ENCODE measurements around the gene WNT3A.

WNT3A gene

GRCh38 chr1:228033376-228033775 lies 26.6 kb downstream of the WNT3A start:
- no peak for DNase-seq

- no peak for DNase-seq
Observed at GRCh38 chr1:228034954-228035837, 28.4 kb downstream of the WNT3A start.

DNA sequence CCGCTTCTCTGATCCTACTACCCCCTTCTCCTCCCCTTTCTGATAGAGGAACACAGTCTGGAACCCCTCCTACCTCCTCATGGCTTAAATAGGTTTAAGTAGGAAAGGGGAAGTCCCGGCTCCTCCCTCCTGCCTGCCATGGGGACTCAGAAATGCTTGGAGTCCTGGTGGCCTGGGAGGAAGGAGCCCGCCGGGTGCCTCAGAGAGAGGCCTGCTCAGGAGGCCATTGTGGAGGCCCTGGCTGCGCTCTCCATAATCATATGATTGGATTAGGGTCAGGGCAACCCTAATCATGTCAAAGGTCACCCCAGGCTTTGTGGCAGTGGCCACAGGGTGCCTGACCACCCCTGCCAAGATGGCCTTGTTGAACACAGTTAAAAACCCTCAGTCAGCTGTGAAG lies 29.0 kb downstream of the WNT3A start:
- no peak for DNase-seq

DNA sequence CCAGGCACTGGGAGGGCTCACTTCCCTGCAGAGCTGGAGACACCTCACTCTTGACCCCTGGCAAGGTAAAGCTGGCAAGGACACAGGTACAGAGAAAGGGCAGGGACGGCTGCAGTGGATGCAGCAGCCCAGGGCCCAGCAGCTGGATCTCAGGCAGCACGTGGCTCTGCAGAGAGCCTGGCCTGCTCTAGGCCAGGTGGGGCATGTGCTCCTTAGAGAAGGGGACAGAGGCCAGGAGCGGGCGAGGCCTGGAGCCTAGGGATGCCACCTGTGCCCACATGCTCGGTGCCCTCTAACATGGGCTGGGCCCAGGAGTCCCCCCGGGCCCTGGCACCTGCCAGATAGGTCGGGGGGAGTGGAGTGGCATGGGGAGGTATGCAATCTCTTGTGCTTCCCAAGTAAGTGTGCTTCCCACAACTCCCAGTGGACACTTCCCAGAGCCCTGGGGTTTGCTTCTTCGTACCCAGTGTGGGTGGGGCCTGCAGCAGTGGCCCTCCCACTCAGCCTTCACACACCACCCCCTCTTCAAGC lies 30.0 kb downstream of the WNT3A start:
- no peak for DNase-seq

DNA sequence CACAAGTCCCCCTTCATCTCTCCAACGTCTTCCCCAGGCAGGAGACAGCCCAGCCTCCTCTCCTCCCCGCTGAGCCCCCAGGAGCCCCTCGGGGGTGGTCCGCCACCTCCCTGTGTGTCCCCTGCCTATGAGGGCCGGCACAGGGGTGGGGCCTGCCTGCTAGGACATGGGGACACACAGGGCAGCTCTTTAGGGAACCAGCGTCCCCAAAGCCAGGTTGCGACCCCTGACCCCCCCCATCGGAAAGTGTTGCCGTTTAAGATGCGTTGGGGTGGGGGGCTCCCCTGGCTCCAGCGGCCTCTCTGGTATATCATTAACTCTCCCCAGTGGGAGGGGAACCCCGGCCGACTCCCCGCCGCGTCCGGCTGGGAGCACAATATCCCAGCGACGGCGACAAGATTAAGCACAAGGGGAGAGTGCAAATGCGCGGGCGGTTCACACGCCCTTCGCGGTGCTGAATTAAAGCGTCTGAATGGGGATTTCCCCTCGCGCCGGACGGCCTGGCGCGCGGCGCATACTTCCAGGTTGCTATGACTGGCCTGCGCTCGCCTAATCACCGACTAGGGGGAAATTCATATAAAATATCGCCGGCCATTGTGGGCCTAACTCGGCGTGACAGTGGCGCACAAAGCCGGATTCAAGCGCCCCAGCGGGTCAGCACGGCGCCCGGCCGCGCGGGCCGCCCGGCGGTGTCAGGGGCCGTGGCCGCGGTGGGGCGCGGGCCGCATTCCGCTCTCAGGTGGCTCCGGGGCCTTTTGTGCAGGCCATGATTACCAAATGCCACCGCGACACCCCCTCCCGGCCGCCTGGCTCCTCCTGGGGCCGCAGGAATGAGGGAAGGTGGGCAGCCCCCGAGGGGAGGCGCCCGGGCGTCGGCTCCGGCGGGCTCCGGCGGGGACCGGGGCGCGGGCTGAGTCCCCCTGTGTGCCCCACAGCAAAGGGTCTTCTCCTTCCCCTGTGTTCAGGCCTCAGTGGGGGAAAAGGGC lies 30.9 kb downstream of the WNT3A start:
- DNase-seq = no peak

DNA sequence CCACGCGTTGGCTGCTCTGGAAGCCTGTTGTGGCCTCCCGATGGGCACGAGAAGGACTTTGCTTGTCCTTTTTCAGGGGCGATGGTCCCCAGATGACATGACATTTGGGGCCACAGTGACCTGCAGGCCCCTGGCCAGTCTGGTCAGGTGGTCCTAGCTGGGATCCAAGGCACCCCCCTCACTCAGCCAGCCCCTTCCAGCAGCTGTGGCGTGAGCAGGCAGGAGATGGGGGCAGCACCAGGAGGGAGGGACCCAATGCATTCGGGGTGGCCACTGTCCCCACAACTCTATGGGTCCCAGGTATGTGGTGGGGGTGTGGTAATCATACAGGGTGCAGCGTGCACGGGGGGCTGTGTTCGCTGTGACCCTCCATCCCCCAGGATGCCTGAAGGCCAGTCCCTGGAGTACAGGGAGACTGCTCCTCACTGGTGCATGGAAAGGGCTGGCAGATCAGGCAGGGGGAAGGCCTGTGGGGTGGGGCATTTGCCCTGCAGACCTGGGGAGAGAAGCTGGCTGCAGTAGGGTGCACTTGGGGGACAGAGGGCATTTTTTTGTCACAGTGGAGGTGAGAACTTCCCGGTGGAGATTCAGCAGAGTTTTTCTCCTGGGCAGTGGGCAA lies 31.7 kb downstream of the WNT3A start:
- DNase-seq = no peak

GRCh38 chr1:228039006-228039903 lies 32.5 kb downstream of the WNT3A start:
- DNase-seq = no peak

GRCh38 chr1:228039986-228040385 lies 33.2 kb downstream of the WNT3A start:
- no peak for DNase-seq

DNA sequence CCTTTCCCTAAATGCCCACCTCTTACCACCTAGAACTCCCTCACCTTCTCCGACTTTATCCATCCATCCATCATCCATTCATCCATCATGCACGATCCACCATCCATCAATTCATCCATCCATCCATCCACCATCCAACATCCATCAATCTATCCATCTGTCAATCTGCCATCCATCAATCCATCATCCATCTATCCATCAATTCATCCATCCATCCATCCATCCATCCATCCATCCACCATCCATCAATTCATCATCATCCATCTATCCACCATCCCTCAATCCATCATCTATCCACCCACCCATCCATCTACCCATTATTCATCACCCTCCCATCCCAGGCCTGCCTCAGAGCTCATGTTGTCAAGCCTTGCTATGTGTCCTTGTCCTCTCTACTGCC lies 34.5 kb downstream of the WNT3A start:
- DNase-seq = no peak

DNA sequence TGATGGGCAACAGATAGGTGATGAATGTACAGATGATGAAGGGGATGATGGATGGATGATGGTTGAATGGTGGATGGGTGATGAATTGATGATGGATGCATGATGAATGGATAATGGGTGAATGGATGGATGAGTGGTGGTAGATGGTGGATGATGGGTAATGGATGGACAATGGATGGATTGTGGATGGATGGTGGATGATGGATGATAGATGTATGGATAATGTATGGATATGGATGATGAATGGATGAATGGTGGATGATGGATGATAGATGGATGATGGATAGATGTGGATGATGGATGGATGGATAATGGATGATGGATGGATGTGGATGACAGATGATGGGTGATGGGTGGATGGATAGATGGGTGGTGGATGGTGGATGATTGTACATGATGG lies 35.7 kb downstream of the WNT3A start:
- no peak for DNase-seq

DNA sequence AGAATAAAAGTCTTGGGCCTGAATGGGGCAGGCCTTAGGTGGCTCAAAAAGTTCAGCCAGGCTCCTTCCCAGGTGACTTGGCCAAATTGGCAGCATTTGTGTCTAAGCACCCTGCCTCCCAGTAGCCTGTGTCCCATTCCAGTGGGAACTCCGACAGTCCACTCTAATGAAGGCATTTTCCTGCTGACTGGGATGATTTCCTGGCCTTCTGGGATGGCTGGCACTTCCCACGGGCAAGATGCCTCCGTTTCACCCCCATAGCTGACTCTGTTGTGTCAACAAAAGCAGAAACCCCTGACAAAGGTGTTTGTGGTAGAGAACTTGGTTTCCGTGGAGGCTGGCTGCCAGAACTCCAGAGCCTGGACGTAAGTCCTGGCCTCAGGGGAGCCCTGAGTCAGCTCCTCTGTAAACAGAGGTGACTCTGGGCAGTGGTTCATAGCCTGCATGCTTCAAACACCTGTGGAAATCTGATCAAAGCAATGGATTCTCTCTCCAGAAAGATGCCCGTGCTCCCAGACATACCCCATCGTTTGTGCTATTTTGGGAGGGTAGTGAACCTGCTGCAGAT lies 36.6 kb downstream of the WNT3A start:
- no peak for DNase-seq

DNA sequence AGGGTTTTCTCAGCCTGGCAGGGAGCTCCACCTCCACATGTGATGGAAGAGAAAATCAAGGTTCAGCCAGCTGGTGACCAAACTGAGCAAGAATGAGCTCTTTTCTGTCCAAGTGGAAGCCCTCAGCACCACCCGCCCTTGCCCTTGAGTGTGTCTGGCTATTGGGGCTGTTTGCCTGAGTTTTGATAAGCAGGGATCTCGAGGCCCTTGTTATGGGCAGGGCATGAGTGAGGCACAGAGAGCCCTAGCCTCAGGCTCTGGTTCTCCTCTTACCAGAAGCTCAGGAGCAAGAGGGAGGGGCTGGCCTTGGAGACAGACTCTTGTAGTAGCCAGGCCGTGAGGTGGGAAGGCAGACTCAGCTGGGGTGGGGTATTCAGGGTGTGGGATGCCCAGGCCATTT lies 38.2 kb downstream of the WNT3A start:
- no peak for DNase-seq

- DNase-seq = no peak
Observed at GRCh38 chr1:228045405-228045804, 38.6 kb downstream of the WNT3A start.

DNA sequence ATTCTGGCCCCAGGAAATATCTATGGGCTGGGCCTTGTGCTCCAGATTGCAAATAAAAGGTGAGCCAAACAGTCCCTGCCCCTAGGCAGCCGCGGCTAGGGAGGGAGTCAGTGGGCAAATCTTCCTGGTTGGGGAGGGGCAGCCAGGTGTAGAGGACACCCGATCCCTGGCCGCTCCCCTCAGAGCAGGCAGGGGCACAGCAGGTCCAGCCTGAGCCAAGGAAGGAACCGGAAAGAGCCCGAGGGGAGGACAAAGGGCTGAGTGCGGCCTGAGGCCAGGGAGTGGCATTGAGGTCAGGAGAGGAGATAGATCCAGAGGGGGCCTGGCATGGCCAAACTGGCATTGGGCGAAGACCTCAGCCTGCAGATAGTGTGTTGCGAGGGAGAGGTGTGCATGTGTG lies 39.1 kb downstream of the WNT3A start:
- no peak for DNase-seq

DNA sequence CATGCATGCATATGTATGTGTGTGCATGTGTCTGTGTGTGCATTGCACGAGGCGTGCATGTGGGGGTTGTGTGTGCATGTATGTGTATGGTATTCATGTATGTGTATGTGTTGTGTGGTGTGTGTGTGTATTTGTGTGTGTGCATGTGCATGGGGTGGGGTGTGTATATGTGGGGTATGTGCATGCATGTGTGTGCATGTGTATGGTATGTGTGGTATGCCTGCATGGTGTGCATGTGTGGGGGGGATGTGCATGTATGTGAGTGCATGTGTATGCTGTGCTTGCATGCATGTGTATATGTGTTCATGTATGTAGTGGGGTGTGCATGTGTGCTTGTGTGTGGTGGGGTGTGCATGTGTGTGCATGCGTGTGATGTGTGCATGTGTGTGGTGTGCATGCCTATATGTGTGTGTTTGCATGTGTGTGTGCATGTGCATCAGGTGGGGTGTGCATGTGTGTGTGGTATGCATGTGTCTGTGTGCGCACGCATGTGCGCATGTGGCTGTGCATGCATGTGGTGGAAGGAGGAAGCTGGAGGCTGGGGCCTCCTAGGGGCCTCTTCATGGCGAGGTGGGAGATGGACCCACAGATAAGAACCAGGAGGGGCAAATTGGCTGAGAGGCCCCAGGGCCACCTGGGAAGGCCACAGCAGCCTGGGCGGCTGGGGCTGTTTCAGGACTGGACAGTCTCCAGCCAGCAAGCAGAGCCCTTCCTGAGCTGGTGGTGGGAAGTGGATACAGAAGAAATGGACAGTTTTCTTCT lies 39.8 kb downstream of the WNT3A start:
- DNase-seq = no peak

DNA sequence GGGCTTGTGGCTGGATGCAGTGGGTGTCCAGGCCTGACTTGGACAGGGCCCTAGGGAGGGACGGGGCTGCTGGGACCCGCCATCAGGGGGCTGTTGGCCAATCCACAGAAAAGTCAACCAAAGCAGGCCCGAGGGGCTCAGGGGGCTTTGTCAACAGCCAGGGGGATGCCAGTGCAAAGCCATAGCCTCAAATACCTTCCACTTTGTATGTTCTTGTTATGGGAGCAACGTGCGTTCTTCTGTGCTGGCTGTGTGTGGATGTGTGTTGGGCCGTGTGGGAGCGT lies 40.3 kb downstream of the WNT3A start:
- DNase-seq = no peak

GRCh38 chr1:228048120-228048519 lies 41.3 kb downstream of the WNT3A start:
- DNase-seq = no peak

DNA sequence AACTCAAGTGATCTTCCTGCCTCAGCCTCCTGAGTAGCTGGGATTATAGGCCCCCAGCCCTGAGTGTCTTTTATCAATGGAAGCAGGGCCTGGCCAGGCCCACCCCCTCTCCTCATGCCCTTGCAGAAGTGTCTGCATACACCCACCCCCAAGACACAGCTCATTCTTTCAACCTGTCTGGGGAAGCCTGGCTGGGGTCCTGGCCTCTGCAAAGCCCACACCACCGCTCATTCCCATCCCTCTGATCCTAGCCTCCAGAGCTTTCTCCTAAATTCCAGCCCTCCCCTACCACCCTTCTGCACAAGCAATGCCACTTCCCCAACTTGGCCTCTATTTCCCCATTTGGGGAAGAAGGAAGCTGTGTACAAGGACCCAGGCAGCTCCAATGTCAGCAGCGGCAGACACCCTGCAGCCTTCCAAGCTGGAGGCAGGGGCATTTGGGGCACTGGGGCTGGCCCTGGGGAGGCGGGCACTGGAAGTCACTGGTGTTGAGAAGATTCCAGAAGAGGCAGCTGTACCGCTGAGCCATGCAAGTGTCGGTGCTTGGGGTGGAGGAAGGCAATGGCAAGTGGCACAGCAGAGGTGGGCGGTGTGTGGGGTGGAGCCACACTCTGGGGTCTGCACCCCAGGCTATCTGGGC lies 42.0 kb downstream of the WNT3A start:
- no peak for DNase-seq

- DNase-seq = no peak
Observed at GRCh38 chr1:228050571-228051231, 43.9 kb downstream of the WNT3A start.

All from NCI-H1048 (cell line).